HG03097 (cell line): Measurements from ENCODE around the gene GPR4.
"Not testable (repeated sequence)": the region's sequence is repeated elsewhere in the genome, so short reads cannot be mapped to it uniquely, and the experiment has no call there.

Source experiments
- ATAC-seq: cut with Tn5 transposase; IDR thresholded peaks from one replicate; pipeline ENCODE4 v1.9.1; 2021; ENCODE audit not compliant: unreplicated experiment, low FRiP score

The GPR4 gene

DNA sequence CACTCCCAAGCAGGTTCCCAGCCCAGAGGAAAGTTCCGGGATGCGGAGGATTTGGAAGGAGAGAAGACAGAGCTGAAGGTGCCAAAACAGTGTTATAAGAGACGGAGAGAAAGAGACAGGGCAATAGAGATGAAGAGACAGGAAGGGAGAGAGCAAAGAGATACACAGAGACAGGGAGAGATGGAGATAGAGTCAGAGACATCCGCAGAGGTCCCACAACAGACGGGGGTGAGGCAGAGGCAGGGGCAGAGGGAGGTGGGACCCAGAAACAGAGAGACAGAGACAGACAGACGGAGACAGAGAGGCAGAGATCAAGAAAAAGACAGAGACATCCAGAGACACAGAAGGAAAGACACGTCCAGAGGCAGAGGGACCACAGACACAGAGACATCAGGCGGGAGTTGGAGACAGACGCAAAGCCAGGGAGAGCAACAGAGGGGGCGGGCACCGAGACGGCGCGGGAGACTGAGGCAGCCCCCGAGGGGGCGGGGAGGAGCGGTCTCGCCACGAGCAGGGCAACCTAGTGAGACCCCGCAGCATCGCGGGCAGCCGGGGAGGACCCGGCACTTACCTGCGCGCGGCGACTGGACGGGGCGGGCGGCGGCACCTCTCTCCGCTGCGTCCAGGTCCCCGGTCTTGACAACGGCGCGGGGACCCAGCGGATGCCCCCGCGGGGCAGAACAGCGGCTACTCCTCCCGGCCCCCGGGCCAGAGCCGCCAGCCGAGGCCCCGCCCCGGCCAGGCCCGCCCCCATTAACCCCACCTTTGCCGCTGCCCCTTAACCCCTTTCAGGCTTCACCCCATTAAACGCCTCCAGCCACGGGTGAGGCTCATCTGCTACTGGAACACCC is at the start of gene GPR4:
TSS of gene GPR4 (minus strand) at position 689 of the 851 bp plus-strand sequence. CDS start 10,346 bp downstream, outside the sequence.
- ATAC-seq, result no peak

DNA sequence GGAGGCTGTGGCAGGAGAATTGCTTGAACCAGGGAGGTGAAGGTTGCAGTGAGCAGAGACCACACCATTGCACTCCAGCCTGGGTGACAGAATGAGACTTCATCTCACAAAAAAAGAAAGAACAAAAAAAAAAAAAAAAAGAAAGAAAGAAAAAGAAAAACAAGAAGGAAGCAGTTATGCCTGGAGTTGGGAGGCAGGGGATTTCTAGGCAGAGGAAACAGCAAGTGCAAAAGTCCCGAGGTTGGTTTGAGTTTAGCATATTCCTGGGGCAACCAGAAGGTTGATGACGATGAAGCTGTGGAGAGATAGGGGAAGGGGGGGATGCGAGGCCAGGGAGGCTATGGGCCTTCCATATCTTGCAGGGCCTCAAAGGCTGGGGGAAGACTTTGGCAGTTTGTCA is 48.7 kb upstream of the GPR4 start:
- no peak for ATAC-seq

DNA sequence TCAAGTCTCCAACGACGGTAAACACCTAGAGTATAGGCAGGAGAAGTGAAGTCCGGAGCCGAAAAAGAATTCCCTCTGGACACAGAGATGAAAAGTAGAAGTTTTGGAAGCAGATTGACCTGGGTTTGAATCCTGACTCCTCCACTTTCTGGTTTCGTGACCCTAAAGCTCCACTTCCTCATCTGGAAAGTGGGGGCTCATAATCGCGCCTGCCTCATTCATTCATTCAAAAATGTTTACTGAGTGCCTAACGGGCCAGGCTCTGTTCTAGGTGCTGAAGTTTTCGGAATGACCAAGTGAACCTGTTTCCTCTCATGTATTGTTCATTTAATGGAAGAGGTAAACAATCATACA is 44.3 kb upstream of the GPR4 start:
- ATAC-seq, result no peak

DNA sequence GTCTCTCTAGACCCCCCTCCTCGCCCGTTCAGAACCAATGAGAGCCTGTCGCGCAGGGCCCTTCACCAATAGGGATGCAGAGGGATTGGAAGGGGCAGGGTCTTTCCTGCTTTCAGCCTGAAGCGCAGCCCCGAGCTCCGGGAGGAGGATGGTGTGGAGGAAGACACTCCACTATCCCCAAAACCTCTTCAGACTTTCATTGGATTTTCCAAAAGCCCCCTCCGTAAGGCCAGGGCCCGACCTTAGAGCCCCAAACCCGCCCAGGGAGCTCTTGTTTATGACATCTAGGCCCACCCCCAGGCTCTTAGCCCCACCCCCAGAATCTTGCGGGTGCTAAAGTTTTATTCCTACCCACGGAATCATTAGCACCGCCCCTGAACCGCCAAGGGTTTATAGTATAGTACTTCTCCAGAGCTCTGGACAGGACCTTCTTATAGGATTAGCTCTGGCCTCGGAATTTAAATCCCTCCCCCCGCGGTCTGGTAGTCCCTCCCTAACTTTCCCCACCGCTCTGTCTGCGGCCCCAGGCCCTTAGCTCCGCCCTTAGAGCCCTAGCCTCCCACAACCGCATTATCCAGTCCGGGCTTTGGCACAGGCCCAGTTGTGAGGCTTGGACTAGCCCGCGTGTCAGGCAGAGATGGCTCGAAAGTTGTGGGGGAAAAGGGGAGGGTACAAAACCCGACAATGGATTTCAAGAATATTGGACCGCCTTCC is 43.8 kb upstream of the GPR4 start:
- ATAC-seq, result no peak

DNA sequence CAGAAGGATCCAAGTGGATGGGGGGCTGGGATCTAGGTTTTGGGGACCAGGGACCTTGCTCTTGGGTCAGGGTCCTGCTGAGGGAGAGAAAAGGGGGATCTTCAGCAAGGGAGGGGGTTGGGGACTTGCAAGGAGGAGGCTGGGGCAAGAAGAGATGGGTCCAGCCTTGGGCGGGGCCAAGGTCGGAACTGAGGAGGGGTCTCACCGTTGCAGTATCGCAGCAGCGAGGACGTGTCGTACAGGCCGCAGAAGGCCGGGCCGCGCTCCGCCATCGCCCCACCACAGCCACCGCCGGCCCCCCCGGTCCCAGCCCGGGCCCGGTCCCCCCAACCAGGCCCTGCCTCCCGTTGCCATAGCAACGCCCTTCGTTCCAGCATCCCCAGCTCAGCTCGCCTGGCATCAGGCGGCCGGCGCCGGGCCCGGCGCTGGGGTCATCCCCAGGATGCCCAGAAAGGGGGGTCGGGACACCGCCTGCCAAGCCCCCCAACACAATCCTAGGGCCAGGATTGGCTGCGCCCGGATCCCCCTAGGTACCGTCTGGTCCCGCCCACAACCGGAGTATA is 43.1 kb upstream of the GPR4 start:
- no peak for ATAC-seq

DNA sequence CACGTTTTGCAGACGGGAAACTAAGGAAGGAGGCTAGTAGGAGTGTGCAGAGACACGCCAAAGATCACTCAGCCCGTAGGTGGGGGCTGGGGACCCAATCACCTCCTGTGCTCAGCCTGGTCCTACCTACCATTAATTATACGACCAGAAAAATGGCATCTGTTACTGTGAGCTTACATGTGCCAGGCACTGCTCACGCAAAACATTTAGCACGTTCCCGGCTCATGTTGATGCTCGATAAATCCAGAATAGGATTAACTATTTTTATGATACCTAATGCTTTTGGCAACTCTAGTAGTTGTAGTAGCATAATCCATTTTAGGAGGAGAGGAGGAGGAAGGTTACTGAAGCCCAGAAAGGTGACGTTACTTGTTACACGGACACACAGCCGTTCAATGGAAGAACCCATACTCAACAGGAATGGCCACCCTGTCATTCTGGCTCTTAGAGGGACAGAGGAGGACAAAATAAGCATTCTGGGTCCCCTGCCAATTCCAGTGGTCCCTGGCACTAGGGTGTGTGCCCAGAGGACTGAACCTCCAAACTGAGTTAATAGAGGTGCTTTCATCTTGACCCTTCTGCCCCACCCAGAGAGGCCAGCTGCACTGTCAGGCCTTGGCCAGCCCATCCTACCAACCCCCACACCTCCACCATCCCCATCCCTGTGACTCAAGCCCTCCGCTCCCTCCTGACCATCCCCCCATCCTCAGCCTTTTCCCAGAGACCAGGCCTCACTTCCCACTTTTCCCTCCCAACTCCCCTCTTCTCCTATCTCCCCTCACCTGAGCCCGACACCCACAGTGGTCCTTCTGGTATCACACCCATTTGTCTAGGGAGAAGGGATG is 42.1 kb upstream of the GPR4 start:
- ATAC-seq, result no peak

DNA sequence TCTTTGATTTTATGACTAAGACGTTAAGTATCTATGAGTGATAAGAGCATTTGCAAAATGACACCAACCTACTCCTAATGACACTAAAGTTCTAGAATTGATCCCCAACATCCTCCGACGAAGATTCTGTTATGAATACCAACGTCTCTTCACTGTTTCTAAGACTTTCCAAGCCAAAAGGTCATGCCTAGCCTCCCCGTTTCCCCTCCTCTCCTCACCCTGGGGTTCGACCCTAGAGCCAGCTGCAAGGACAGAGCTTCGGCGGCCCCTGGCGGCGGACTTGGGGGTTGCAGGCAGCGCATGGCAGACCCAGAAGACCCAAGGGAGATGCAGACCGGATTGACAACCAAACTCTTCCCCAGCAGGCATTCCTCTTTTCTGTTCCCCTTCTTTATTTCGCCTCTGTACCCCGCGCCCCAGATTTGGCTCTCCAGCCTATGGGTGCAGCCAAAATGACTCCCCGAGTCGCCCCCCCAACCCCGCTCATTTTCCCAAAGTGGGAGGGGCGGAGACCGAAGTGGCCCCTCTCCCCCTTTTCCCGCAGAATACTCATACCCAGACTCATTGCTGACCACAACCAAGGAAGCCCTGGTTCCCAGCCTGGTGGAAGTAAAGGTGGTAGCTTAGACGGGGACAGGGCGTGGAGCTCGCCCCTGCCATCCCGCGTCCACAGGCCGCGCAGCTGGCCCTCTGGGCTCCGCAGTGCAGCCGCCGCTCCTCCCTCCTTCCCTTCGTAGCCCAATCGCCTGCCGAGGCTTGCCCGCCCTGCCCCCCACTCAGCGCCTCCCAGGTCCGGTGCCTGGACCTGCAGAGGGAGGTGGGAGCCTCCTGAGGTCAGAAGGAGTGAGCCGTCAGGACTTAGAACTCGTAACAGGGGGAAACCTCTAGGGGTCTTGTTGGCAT is 41.3 kb upstream of the GPR4 start:
- ATAC-seq, result no peak

DNA sequence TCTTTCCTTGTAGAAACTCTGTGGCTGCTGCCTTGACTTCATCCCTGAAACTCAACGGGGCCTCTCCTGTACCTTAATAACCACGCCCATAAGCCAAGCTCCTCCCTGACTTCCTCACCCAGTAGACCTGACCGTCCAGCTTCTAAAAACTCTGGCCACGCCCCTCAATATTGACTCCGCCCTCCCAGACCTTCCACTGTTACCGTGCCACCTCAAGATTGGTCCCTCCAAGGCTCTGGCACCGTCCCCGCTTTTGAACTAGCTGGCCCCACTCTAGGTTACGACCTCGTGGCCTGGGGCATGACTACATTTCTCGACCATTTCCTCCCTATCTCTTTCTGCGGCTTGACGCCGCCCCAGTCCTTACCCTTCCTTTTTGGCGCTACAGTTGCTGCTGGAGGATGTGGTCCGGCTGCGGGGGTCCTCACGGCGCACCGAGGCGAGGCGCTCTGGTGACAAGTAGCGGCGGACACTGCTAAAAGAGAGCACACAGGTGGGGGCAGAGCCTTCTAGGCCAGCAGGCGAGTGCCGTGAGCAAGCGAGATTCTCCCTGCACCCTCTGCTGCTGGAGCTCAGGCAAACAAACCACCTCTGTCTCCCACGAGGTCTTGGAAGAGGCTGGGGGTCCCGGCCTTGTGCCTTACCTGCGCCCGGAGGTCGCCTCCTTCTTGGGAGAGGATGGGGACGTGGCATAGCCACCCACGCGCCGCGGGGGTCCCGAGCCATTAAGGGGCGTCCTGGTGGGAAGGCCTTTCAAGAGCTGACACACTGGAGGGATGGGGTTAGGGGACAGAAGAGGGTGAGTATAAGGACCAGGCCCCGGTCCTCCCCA is 39.5 kb upstream of the GPR4 start:
- peak; percentile 41 for ATAC-seq

DNA sequence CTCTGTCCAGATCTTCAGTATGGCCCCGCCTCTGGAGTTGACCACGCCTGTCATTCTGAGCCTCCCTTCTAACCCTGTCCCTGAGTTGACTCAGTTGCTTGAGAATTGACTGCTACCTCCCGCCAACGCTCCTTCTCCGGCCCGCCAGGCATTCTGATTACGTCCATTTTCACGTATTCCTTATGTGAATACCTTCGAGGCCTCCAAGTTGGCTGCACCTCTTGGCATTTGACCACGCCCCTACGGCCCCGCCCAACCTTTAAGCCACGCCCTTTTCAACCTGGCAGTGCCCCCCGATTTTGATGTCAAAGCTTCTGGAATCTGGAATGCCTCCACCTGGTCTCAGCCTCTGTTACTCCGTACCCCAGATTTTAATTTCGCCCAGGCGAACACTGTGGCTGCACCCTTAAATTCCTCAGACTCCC is 38.8 kb upstream of the GPR4 start:
- ATAC-seq, result no peak

DNA sequence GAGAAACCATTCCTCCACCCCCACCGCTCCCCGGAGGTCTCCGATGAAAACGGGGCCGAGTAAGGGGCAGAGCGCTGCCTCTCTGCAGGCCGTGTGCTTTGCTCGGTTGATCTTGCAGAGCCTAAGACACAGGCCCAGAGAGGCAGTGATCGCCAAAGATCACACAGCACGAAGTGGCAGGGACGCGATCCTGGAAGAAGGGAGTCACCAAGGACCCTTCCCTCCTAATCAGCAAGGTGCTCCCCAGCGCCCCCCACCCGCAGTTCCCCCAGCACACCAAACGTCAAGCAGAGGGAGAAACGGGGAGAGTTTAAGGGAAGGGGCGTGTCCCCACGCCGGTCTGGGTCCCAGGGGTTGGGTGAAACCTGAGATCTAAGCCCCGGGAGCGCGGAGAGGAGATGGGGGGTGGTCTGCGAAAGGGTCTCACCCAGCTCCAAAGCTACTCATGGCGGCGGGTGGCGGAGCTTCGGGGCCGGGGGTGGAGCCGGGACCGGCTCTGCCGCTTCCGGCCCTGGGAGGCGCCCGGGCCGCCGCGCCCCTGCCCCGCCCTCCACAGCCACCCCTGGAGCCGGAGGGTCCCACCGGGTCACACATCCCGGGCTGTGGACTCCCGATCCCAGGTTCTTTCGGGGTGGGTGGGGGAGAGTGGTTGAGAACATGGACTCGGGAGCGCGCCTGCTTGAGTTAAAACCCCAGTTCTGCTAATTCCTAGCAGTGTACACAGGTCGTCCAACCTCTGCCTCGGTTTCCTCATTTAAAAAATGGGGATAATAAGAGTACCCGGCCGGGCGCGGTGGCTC is 37.1 kb upstream of the GPR4 start, which contains the start of gene EML2:
TSS of gene EML2 (minus strand) at position 468 of the 800 bp plus-strand sequence. CDS start at position 447, 21 bp downstream.
- no peak for ATAC-seq

DNA sequence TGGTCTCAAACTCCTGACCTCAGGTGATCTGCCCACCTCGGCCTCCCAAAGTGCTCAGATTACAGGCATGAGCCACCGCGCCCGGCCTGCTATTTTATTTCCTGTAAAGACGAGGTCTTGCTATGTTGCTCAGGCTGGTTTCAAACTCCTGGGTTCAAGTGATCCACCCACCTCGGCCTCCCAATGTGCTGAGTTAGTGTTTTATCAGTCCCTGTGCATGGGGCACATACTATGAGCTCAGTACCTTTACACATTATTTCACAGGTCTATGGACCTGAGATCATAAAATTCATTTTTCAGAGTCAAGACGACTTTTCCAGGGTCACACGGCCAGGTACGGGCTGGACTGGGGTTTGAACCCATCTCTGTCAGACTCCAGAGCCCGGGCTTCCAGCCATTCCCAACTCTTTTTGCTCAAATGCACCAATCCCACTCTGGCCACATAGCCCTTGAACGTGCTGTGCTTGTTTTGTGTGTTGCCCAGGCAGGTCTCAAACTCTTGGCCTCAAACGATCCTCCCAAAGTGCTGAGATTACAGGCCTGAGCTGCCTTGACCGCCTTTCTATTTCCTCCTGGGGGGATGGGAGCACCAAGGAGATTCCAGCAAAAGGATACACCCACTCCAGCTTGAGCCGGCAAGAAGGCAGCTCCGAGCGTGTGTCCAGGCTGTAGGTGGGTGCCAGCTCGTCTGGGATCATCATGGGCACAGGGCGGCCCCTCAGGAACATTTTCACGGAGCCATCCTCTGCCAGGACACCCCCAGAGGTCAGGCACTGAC is 36.1 kb upstream of the GPR4 start:
- no peak for ATAC-seq

DNA sequence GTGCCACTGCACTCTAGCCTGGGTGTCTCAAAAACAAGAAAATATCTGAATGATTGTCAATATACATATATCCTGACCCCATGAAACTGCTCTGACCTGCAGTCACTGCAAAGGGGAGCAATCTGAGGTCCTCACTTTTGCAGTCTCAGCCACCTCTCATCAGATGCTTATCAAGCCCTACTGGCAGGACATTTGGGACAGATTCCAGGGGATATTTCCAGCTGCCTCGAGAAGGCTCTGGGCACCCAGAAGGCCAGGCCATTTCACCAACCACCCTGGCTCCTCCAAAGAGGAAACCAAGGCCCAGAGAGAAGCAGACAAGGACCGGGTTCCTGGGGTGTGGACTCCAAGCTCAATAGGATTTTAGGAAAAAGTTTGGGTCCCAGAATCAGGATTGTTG is 34.9 kb upstream of the GPR4 start:
- no peak for ATAC-seq

DNA sequence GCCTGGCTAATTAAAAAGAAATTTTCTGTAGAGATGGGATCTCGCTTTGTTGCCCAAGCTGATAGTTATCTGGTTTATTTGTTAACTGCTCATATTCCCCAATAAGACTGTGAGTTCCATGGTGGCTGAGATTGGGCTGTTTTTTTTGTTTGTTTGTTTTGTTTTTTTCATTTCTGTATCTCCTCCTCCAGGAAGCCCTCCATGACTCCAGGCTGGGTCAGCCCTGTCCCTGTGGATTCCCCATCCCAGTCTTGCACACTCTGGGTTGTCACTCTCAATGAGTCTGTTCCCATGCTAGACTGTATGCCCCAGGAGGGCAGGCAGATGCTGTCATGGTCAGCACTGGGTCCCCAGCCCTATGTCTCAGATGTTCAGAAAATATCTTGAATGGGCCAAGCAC is 34.3 kb upstream of the GPR4 start:
- no peak for ATAC-seq

DNA sequence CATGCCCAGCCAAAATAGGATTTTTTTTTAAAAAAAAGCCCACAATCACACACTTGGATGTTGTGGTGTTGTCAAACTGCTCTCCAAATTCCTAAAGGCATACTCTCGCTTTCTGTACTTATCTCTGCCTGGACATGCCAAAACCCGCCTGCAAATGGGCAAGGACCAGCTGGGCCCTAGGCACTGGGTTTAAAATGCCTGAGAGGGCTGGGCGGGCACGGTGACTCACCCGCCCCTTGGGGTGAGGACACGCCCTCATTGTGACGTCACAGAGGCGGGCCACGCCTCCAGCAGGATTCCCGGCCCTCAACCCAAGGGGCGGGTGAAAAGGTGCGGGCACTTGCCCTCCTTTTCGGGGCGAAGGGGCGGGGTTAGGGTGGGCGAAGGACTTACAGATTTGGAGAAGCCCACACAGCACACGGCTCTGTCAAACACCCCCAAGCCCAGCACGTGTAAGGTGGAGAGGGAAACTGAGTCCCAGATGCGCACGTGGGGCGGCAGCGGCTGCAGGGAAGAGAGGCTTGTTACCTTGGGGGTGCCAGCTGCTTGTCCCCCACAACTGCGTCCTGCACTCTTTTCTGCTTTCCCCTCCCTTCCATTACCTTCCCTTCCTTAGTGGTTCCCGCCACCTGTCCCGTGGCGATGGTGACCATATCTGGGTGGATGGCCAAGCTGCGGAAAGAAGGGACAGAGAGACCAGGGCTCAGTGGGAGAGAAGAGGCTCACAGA is 30.6 kb upstream of the GPR4 start:
- ATAC-seq, result no peak

DNA sequence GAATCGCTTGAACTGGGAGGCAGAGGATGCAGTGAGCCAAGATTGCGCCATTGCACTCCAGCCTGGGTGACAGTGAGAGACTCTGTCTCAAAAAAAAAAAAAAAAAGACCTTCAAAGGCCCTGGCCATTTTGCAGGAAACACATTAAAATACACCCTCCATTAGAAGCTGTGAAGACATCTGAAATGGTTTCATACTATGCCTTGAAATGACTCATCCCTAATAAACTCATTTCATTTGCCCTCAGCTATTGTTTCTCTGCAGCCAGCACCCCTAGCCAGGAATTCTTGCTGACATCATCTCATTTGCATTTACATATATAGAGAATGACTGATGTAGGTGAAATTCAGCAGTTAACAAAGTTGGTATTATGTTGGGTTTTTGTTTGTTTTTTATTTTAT is 28.5 kb upstream of the GPR4 start:
- no peak for ATAC-seq

DNA sequence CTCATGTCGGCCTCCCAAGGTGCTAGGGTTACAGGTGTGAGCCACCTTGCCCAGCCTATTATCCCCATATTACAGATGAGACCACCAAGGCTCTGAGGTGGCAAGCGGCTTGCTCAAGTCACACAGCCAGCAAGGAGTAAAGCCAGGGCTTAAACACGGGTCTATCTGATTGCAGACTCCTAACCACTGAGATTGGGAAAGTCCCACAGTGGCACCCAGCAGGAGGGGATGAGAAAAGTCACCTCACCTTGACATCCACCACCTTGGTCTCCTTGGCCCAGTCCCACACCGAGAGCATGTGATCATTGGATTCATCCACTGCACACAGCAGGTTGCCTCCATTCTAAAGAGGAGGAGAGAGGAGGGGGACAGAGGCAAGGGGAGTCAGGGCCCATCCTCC is 27.7 kb upstream of the GPR4 start:
- ATAC-seq, result no peak

DNA sequence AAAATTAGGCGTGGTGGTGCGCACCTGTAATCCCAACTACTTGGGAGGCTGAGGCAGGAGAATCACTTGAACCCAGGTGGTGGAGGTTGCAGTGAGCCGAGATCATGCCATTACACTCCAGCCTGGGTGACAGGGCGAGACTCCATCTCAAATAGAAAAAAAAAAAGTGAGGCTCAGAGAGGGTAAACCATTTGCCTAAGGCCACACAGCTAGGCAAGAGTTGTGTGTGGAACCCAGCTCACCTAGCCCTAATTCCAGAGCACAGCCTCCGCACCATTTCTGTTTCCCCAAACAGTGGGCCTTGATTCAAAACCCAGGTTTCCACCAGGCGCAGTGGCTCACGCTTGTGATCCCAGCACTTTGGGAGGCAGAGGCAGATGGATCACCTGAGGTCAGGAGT is 26.2 kb upstream of the GPR4 start:
- not testable (repeated sequence) for ATAC-seq
